CD4-positive, alpha-beta memory T cell (primary cell): ENCODE measurements around the gene SCTR. TPM values are rescaled to one million over a fixed set of nuclear protein-coding genes. Genes with fewer than 3 reads are reported as not detected.

ENCODE experiments used
- CTCF ChIA-PET: fragments of 350-600 bp; sonication (Branson Sonifier 250); formaldehyde crosslinking; loops from one replicate; lab custom pipeline; 2021; ENCODE audit warnings: inconsistent platforms; ENCODE audit not compliant: partially characterized antibody; lab: Charles Lee
- POLR2A ChIA-PET: fragments of 350-600 bp; sonication (Branson Sonifier 250); formaldehyde crosslinking; loops from one replicate; lab custom pipeline; 2021; ENCODE audit not compliant: partially characterized antibody; lab: Charles Lee
- DNase-seq, 5 donors: peaks; one replicate each; pipeline versions ENCODE4 v3.0.0 to v3.0.0-alpha.2; 2020 to 2022; ENCODE audit warnings: mixed read lengths in 1 of 5
- H3K27ac ChIP-seq: one replicate; pipeline ENCODE4 v1.7.0; 2013; ENCODE audit warnings: low read depth, low read length
- H3K27me3 ChIP-seq: 2 replicates; pipeline ENCODE4 v1.7.0; 2013; ENCODE audit warnings: mild to moderate bottlenecking, low read length, moderate library complexity; ENCODE audit not compliant: insufficient read depth
- H3K36me3 ChIP-seq: 2 replicates; pipeline ENCODE4 v1.7.0; 2013; ENCODE audit warnings: mild to moderate bottlenecking, low read length, moderate library complexity; ENCODE audit not compliant: insufficient read depth
- H3K4me1 ChIP-seq: 2 replicates; pipeline ENCODE4 v1.7.0; 2013; ENCODE audit warnings: mild to moderate bottlenecking, low read length, moderate library complexity; ENCODE audit not compliant: insufficient read depth
- H3K4me3 ChIP-seq, 2 donors: one replicate each; pipeline ENCODE4 v1.7.0; 2013; ENCODE audit warnings: low read length in 2 of 2, mild to moderate bottlenecking in 1 of 2
- H3K9me3 ChIP-seq, 2 donors: one replicate each; pipeline ENCODE4 v1.7.0; 2013; ENCODE audit warnings: low read length in 2 of 2, control low read depth in 1 of 2; ENCODE audit not compliant: control insufficient read depth in 1 of 2
- H3K27ac Mint-ChIP-seq, 7 donors: one replicate each; pipeline ENCODE4 v1.8.0; 2020 to 2021; ENCODE audit warnings: mixed read lengths in 7 of 7, mild to moderate bottlenecking in 6 of 7, inconsistent platforms in 3 of 7, moderate library complexity in 3 of 7
- H3K27me3 Mint-ChIP-seq, 2 donors: one replicate each; pipeline ENCODE4 v1.8.0; 2020 to 2021; ENCODE audit warnings: mixed read lengths in 2 of 2
- H3K36me3 Mint-ChIP-seq, 2 donors: one replicate each; pipeline ENCODE4 v1.8.0; 2020 to 2021; ENCODE audit warnings: mixed read lengths in 2 of 2, inconsistent platforms in 1 of 2, mild to moderate bottlenecking in 1 of 2
- H3K4me1 Mint-ChIP-seq, 4 donors: one replicate each; pipeline ENCODE4 v1.8.0; 2020 to 2021; ENCODE audit warnings: mixed read lengths in 4 of 4, mild to moderate bottlenecking in 1 of 4
- H3K4me3 Mint-ChIP-seq, 8 donors: one replicate each; pipeline ENCODE4 v1.8.0; 2020 to 2021; ENCODE audit warnings: mixed read lengths in 8 of 8, mild to moderate bottlenecking in 7 of 8, moderate library complexity in 6 of 8, inconsistent platforms in 3 of 8
- H3K9me3 Mint-ChIP-seq, 8 donors: one replicate each; pipeline ENCODE4 v1.8.0; 2020 to 2021; ENCODE audit warnings: mixed read lengths in 8 of 8, mild to moderate bottlenecking in 5 of 8, inconsistent platforms in 3 of 8, moderate library complexity in 1 of 8
- intact Hi-C: fragments of 100-400 bp; cut with micrococcal nuclease; formaldehyde crosslinking; loops from one replicate; pipeline ENCODE4 v1.15.1; 2023
- polyA plus RNA-seq, 2 donors: library from polyadenylated mRNA; unstranded; fragments of 300-500 nt; fragmentation: Illumina TruSeq; gene quantifications; one replicate each; pipeline ENCODE4 v1.2.3, GENCODE V29; 2021
- total RNA-seq, 2 experiments: library from RNA; stranded (reverse); gene quantifications; one replicate each; pipeline ENCODE4 v1.2.3, GENCODE V29; 2021

The SCTR gene
- total and polyA plus RNA-seq, 4 experiments from 2014 or later, result not detected

GRCh38 chr2:119483395-119483753, 40.9 kb downstream of the SCTR start:
- Histone ChIP-seq H3K9me3 (no peaks in the 10 kb centered on the region), H3K27ac (no peak overlapping the region), H3K27me3 (no peaks in the 10 kb centered on the region), H3K36me3 (no peaks in the 10 kb centered on the region), H3K4me3 (no peak overlapping the region), H3K4me1 (no peaks in the 10 kb centered on the region)
- ChIA-PET POLR2A (no interaction called here), CTCF (no interaction called here)
- H3K27me3 Mint-ChIP-seq, result peaks cover 6 to 13% of the 10 kb centered on the region in 2 donors
- H3K4me3 Mint-ChIP-seq, result no peak overlapping the region
- no peak overlapping the region for H3K27ac Mint-ChIP-seq
- no peaks in the 10 kb centered on the region for H3K36me3 Mint-ChIP-seq
- H3K9me3 Mint-ChIP-seq, result no peaks in the 10 kb centered on the region
- no peak for DNase-seq
- H3K4me1 Mint-ChIP-seq, result no peaks in the 10 kb centered on the region
- intact Hi-C loops, result no loop called here

GRCh38 chr2:119482481-119483394, 41.5 kb downstream of the SCTR start:
- H3K4me1 ChIP-seq, result no peaks in the 10 kb centered on the region
- ChIA-PET CTCF (no interaction called here), POLR2A (no interaction called here)
- DNase-seq, result no peak
- Mint-ChIP-seq H3K36me3 (no peaks in the 10 kb centered on the region), H3K4me1 (no peaks in the 10 kb centered on the region), H3K4me3 (no peak overlapping the region), H3K27ac (no peak overlapping the region), H3K9me3 (no peaks in the 10 kb centered on the region), H3K27me3 (peaks cover 6 to 16% of the 10 kb centered on the region in 2 donors)
- H3K27me3 ChIP-seq, result no peaks in the 10 kb centered on the region
- intact Hi-C loops, result no loop called here
- H3K27ac ChIP-seq, result no peak overlapping the region
- H3K9me3 ChIP-seq, result no peaks in the 10 kb centered on the region
- H3K4me3 ChIP-seq, result no peak overlapping the region
- no peaks in the 10 kb centered on the region for H3K36me3 ChIP-seq

GRCh38 chr2:119481501-119482455, 42.5 kb downstream of the SCTR start:
- POLR2A ChIA-PET, result no interaction called here
- Histone ChIP-seq H3K36me3 (no peaks in the 10 kb centered on the region), H3K4me1 (no peaks in the 10 kb centered on the region), H3K27ac (no peak overlapping the region), H3K9me3 (no peaks in the 10 kb centered on the region), H3K27me3 (no peaks in the 10 kb centered on the region), H3K4me3 (no peak overlapping the region)
- Mint-ChIP-seq H3K4me1 (no peaks in the 10 kb centered on the region), H3K9me3 (no peaks in the 10 kb centered on the region), H3K36me3 (no peaks in the 10 kb centered on the region), H3K4me3 (no peak overlapping the region), H3K27ac (no peak overlapping the region), H3K27me3 (peaks cover 6 to 16% of the 10 kb centered on the region in 2 donors)
- CTCF ChIA-PET, result interaction anchor here (2.1 to 2.9 kb wide), 2 partner anchors 10 to 600 kb away, joined by 7 to 8 read pairs; no protein-coding TSS in a partner anchor
- intact Hi-C loops, result no loop called here
- DNase-seq, result no peak

- Histone ChIP-seq H3K36me3 (no peaks in the 10 kb centered on the region), H3K27ac (no peak overlapping the region), H3K4me3 (no peak overlapping the region), H3K4me1 (no peaks in the 10 kb centered on the region), H3K9me3 (no peaks in the 10 kb centered on the region), H3K27me3 (no peaks in the 10 kb centered on the region)
- H3K9me3 Mint-ChIP-seq, result no peaks in the 10 kb centered on the region
- ChIA-PET POLR2A (no interaction called here), CTCF (interaction anchor here (2.1 to 2.9 kb wide), 2 partner anchors 9 to 599 kb away, joined by 7 to 8 read pairs; no protein-coding TSS in a partner anchor)
- peaks cover 7 to 20% of the 10 kb centered on the region in 2 donors for H3K27me3 Mint-ChIP-seq
- DNase-seq, result no peak
- H3K4me1 Mint-ChIP-seq, result no peaks in the 10 kb centered on the region
- intact Hi-C loops, result no loop called here
- no peak overlapping the region for H3K27ac Mint-ChIP-seq
- H3K4me3 Mint-ChIP-seq, result no peak overlapping the region
- H3K36me3 Mint-ChIP-seq, result no peaks in the 10 kb centered on the region
These were observed 43.6 kb downstream of the SCTR start for GRCh38 chr2:119480718-119481142.

- intact Hi-C loops, result no loop called here
- Histone ChIP-seq H3K9me3 (no peaks in the 10 kb centered on the region), H3K27ac (no peak overlapping the region), H3K4me3 (no peak overlapping the region), H3K4me1 (no peaks in the 10 kb centered on the region), H3K27me3 (no peaks in the 10 kb centered on the region), H3K36me3 (no peaks in the 10 kb centered on the region)
- H3K27me3 Mint-ChIP-seq, result peaks cover 7 to 19% of the 10 kb centered on the region in 2 donors
- CTCF ChIA-PET, result interaction anchor here (1.2 to 2.9 kb wide), 3 partner anchors 9 to 598 kb away, joined by 3 to 8 read pairs (median 7); no protein-coding TSS in a partner anchor
- H3K4me3 Mint-ChIP-seq, result no peak overlapping the region
- H3K9me3 Mint-ChIP-seq, result no peaks in the 10 kb centered on the region
- no peak overlapping the region for H3K27ac Mint-ChIP-seq
- POLR2A ChIA-PET, result no interaction called here
- no peak for DNase-seq
- H3K4me1 Mint-ChIP-seq, result no peaks in the 10 kb centered on the region
- H3K36me3 Mint-ChIP-seq, result no peaks in the 10 kb centered on the region
These were observed 44.1 kb downstream of the SCTR start for GRCh38 chr2:119480184-119480583.

GRCh38 chr2:119478978-119479295, 45.3 kb downstream of the SCTR start:
- no peak overlapping the region for H3K27ac Mint-ChIP-seq
- intact Hi-C loops, result loop anchor here (5.0 kb wide), 2 partner anchors 72 to 1257 kb away; no protein-coding TSS in a partner anchor

More at GRCh38 chr2:119478978-119479295, 45.3 kb downstream of the SCTR start:
- no peaks in the 10 kb centered on the region for H3K36me3 Mint-ChIP-seq
- DNase-seq, result no peak
- no peak overlapping the region for H3K4me3 Mint-ChIP-seq
- no peaks in the 10 kb centered on the region for H3K27me3 ChIP-seq
- H3K4me1 ChIP-seq, result no peaks in the 10 kb centered on the region
- POLR2A ChIA-PET, result no interaction called here
- H3K4me3 ChIP-seq, result no peak overlapping the region
- no peaks in the 10 kb centered on the region for H3K9me3 Mint-ChIP-seq
- no peak overlapping the region for H3K27ac ChIP-seq
- peaks cover 4 to 11% of the 10 kb centered on the region in 2 donors for H3K27me3 Mint-ChIP-seq
- no peaks in the 10 kb centered on the region for H3K9me3 ChIP-seq
- H3K4me1 Mint-ChIP-seq, result no peaks in the 10 kb centered on the region
- H3K36me3 ChIP-seq, result no peaks in the 10 kb centered on the region
- CTCF ChIA-PET, result interaction anchor here (1.2 to 2.9 kb wide), 3 partner anchors 15 to 597 kb away, joined by 3 to 8 read pairs (median 6); no protein-coding TSS in a partner anchor
